ELF-1 (cell line): ENCODE data around the gene AGAP9.
"Not testable (repeated sequence)": the region's sequence is repeated elsewhere in the genome, so short reads cannot be mapped to it uniquely, and the experiment has no call there.

Experiments used
- DNase-seq: peaks from one replicate; pipeline ENCODE4 v3.0.0-alpha.2; 2016; ENCODE audit warnings: low read depth, low spot score

Gene AGAP9

GRCh38 chr10:47457528-47457820, 66.0 kb downstream of the AGAP9 start:
- no peak for DNase-seq

GRCh38 chr10:47456794-47457527, 66.5 kb downstream of the AGAP9 start:
- DNase-seq = no peak

GRCh38 chr10:47456079-47456785, 67.2 kb downstream of the AGAP9 start:
- no peak for DNase-seq

- not testable (repeated sequence) for DNase-seq
Observed at GRCh38 chr10:47455350-47456078, 67.9 kb downstream of the AGAP9 start.

GRCh38 chr10:47454780-47455058, 68.7 kb downstream of the AGAP9 start:
- DNase-seq = no peak

- DNase-seq = no peak
Observed at GRCh38 chr10:47454008-47454779, 69.2 kb downstream of the AGAP9 start.

- DNase-seq = no peak
Observed at GRCh38 chr10:47453141-47454007, 70.1 kb downstream of the AGAP9 start.

GRCh38 chr10:47452495-47453140, 70.8 kb downstream of the AGAP9 start:
- peak; percentile 35 for DNase-seq

GRCh38 chr10:47451998-47452494, 71.4 kb downstream of the AGAP9 start:
- no peak for DNase-seq
